ENCODE results near the gene KRT28. TPM values are rescaled to one million over a fixed set of nuclear protein-coding genes. Genes with fewer than 3 reads are reported as not detected.

Gene KRT28
- total and polyA plus RNA-seq, 8 donors, result not detected

GRCh38 chr17:40833882-40834281 is 34.1 kb upstream of the KRT28 start:
- Histone ChIP-seq H3K4me1 (no peaks in the 10 kb centered on the region), H3K36me3 (peaks cover 0 to 21% (median 19%) of the 10 kb centered on the region in 4 donors), H3K4me3 (no peak overlapping the region), H3K27me3 (no peaks in the 10 kb centered on the region), H3K27ac (no peak overlapping the region), H3K9me3 (no peaks in the 10 kb centered on the region)
- no peak for DNase-seq
- intact Hi-C loops (cut with DNase I; ENCODE audit: low total_unique reads), result no loop called here
- TF ChIP-seq EP300 (IDR thresholded peaks at IDR 0.05) (no peak), POLR2A (IDR thresholded peaks at IDR 0.05) (no peak), CTCF (IDR thresholded peaks at IDR 0.05) (no peak), POLR2AphosphoS5 (IDR thresholded peaks at IDR 0.05) (no peak)

GRCh38 chr17:40832840-40833239 is 33.1 kb upstream of the KRT28 start:
- WGBS, 5 donors, result 77 to 89% (median 87%) methylated on average over 3 of the region's 3 CpGs

GRCh38 chr17:40830085-40830776 is 30.5 kb upstream of the KRT28 start:
- H3K4me3 ChIP-seq, result no peak overlapping the region
- no peaks in the 10 kb centered on the region for H3K9me3 ChIP-seq
- no peaks in the 10 kb centered on the region for H3K4me1 ChIP-seq
- no peak for DNase-seq
- H3K27ac ChIP-seq, result no peak overlapping the region
- intact Hi-C loops (cut with DNase I; ENCODE audit: low total_unique reads), result no loop called here
- no peaks in the 10 kb centered on the region for H3K27me3 ChIP-seq
- WGBS, 5 donors, result 84 to 93% (median 88%) methylated on average over 2 of the region's 2 CpGs
- TF ChIP-seq EP300 (IDR thresholded peaks at IDR 0.05) (no peak), POLR2AphosphoS5 (IDR thresholded peaks at IDR 0.05) (no peak), CTCF (IDR thresholded peaks at IDR 0.05) (no peak), POLR2A (IDR thresholded peaks at IDR 0.05) (no peak)
- H3K36me3 ChIP-seq, result peaks cover 0 to 12% (median 11%) of the 10 kb centered on the region in 4 donors

More at GRCh38 chr17:40832840-40833239, 33.1 kb upstream of the KRT28 start:
- H3K36me3 ChIP-seq, result peaks cover 0 to 21% (median 19%) of the 10 kb centered on the region in 4 donors
- intact Hi-C loops (cut with DNase I; ENCODE audit: low total_unique reads), result no loop called here
- no peak for DNase-seq
- no peak overlapping the region for H3K27ac ChIP-seq
- H3K9me3 ChIP-seq, result no peaks in the 10 kb centered on the region
- no peaks in the 10 kb centered on the region for H3K4me1 ChIP-seq
- TF ChIP-seq POLR2AphosphoS5 (IDR thresholded peaks at IDR 0.05) (no peak), POLR2A (IDR thresholded peaks at IDR 0.05) (no peak), CTCF (IDR thresholded peaks at IDR 0.05) (no peak), EP300 (IDR thresholded peaks at IDR 0.05) (no peak)
- no peak overlapping the region for H3K4me3 ChIP-seq
- no peaks in the 10 kb centered on the region for H3K27me3 ChIP-seq

GRCh38 chr17:40828454-40829044 is 28.8 kb upstream of the KRT28 start:
- TF ChIP-seq POLR2AphosphoS5 (IDR thresholded peaks at IDR 0.05) (no peak), EP300 (IDR thresholded peaks at IDR 0.05) (no peak), CTCF (IDR thresholded peaks at IDR 0.05) (no peak), POLR2A (IDR thresholded peaks at IDR 0.05) (no peak)
- H3K27ac ChIP-seq, result no peak overlapping the region
- WGBS, 5 donors, result 86 to 89% (median 88%) methylated on average over 4 of the region's 4 CpGs
- no peaks in the 10 kb centered on the region for H3K4me1 ChIP-seq
- intact Hi-C loops (cut with DNase I; ENCODE audit: low total_unique reads), result no loop called here
- no peak overlapping the region for H3K4me3 ChIP-seq
- H3K27me3 ChIP-seq, result no peaks in the 10 kb centered on the region
- H3K9me3 ChIP-seq, result no peaks in the 10 kb centered on the region
- H3K36me3 ChIP-seq, result no peaks in the 10 kb centered on the region
- DNase-seq, result no peak

All from stomach (tissue), 9 donors.